GM21515 (cell line): Measurements from ENCODE around the gene JAG2.
"Not testable (repeated sequence)": the region's sequence is repeated elsewhere in the genome, so short reads cannot be mapped to it uniquely, and the experiment has no call there.

Experiments
- ATAC-seq: cut with Tn5 transposase; IDR thresholded peaks from one replicate; pipeline ENCODE4 v1.9.1; 2021; ENCODE audit not compliant: unreplicated experiment

JAG2 gene

GRCh38 chr14:105123064-105123665 is 45.4 kb downstream of the JAG2 start:
- ATAC-seq, result no peak

DNA sequence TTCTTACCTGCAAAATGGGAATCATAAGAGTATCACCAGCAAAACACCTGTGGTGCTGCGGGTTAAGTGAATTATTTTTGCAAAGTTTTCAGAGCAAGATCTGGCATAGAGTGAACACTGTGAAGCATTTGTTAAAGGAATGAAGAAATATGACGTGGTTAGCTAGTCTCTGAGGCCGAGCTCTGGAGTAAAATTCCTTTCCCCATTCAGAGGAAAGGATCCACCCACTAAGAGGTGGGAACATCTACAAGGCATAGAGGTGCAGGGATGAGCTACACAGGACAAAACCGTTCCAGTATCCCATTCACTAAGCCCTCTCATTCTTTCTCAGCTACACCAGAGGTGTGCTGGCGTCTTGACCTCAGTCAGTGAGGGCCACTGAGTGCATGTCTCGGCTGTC is 48.5 kb downstream of the JAG2 start:
- no peak for ATAC-seq

DNA sequence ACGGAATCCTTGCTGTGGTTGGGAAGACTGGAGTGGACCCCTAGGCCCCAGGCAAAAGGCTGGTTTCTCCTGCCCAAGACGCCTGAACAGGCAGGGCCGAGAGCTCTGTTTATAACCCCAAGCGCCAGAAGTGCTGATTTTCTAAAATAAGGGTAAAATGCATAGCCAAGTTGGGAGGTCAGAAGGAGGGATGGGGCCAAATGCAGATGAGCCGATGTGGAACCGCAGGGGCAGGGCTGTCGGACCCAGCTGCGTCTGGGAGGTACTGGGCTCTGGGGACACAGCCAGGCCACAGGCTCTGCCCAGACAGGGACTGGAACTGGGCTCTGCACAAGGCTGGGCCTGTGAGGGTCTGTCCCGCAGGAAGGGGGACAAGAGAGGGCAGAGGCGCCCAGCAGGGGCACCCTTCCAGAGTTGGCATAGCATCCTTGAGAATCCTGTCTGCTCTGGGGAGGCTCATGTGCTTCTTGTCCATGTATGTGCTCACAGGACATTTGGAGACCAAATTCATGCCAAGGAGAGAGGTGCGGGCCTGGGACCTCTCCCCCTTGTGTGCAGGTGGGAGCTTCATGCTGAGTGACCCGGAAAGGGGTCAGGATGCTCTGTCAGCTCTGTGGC is 49.1 kb downstream of the JAG2 start:
- ATAC-seq, result no peak

- ATAC-seq, result no peak
Observed at GRCh38 chr14:105118646-105119407, 49.7 kb downstream of the JAG2 start.

DNA sequence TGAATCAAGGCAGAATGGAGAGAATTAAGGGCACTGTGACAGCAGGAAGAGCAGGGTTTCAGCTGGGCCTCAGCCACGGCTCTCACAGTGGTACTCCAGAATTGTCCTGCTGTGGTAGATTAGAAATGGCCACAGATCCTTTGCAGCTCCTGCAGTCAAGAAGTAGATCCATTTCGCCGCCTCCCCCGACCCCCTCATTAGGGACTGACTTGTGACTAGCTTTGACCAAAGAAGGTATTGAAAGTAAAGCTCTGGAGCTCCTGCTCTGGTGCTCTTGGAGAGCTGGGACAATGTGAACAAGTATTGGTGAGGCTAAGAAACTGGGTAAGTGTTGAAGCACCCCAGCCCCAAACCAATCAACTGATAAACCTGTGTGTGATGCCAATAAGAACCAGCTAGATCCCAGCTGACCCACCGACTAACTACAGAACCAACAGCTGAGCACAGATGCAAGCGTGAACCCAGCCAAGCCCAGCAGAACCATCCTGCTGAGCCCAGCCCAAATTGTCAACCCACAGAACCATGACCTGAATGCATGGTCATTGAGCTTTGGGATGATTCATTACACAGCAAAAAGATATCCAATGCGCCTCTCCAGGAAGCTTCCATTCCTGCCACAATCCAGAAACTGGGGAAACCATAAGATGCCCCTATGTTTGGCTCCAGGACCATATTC is 50.7 kb downstream of the JAG2 start:
- no peak for ATAC-seq

DNA sequence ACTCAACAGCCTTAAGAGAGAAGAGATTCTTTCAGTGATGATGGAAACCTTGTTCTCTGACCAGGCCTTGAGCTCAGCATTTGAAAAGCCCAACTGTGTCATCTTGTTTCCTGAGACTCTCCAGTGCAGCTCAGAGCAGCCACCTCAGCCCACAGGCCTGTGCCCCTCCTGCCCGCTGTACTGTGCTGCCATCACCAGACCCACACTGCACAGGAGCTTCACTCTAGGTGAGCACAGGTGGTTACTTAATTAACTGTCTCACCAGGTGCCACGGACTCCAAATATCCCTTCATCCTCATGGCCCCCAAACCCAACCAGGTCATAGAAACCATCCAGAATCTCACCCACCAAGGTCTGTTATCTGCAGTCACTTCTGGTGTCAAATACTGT is 51.3 kb downstream of the JAG2 start:
- ATAC-seq, result no peak

- no peak for ATAC-seq
Observed at GRCh38 chr14:105116451-105117256, 51.9 kb downstream of the JAG2 start.

DNA sequence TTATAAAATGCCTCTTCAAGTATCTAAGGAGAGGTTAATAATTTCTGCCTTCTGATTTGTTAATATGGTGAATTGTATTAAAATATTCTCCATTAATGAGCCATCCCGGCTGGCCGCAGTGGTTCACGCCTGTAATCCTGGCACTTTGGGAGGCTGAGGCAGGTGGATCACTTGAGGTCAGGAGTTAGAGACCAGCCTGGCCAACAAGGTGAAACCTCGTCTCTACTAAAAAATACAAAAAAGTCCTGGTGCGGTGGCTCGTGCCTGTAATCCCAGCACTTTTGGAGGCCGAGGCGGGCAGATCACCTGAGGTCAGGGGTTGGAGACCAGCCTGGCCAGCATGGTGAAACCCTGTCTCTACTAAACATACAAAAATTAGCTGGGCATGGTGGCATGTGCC is 59.3 kb downstream of the JAG2 start:
- ATAC-seq, result not testable (repeated sequence)

GRCh38 chr14:105108516-105108864 is 60.1 kb downstream of the JAG2 start:
- no peak for ATAC-seq

GRCh38 chr14:105107781-105108515 is 60.6 kb downstream of the JAG2 start:
- no peak for ATAC-seq

GRCh38 chr14:105107351-105107750 is 61.2 kb downstream of the JAG2 start:
- no peak for ATAC-seq

DNA sequence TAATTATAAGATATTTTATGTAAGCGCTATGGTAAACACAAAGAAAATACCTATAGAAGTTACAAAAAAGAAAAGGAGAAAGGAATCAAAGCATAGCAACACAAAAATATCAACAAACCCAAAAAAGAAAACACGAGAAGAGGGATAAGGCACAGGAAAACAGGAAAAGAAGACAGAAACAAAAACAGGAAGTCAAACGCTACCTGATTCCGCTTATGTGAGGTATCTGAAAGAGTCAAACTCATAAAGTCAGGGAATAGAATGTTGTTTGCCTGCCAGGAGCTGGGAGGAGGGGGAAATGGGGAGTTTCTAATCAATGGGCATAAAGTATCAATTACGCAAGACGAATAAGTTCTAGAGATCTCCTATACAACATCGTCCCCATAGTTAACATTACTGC is 63.4 kb downstream of the JAG2 start:
- ATAC-seq, result no peak

DNA sequence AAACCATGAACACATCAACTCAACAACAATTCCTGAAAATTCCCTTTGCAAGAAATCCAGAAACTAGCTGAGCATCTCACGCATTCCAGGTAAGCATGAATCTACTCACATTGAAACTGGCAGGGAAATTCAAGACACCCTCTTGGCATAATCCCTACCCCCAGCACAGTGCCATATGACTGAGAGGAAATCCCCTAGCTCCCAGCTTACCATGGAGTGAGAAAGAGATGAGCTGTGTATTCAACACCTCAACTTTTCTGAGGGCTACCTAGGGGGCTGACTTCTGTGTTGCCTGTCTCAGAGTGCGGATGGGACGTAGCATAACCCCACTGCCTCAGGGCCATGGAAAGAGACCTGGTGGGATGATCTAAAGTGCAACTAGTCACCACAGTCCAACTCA is 65.7 kb downstream of the JAG2 start:
- ATAC-seq, result no peak

GRCh38 chr14:105102361-105102870 is 66.2 kb downstream of the JAG2 start:
- no peak for ATAC-seq

- ATAC-seq, result no peak
Observed at GRCh38 chr14:105100910-105101309, 67.7 kb downstream of the JAG2 start.

GRCh38 chr14:105099778-105100177 is 68.8 kb downstream of the JAG2 start:
- ATAC-seq, result no peak

- ATAC-seq, result no peak
Observed at GRCh38 chr14:105098316-105098715, 70.3 kb downstream of the JAG2 start.

GRCh38 chr14:105097794-105098127 is 70.8 kb downstream of the JAG2 start:
- ATAC-seq, result no peak

DNA sequence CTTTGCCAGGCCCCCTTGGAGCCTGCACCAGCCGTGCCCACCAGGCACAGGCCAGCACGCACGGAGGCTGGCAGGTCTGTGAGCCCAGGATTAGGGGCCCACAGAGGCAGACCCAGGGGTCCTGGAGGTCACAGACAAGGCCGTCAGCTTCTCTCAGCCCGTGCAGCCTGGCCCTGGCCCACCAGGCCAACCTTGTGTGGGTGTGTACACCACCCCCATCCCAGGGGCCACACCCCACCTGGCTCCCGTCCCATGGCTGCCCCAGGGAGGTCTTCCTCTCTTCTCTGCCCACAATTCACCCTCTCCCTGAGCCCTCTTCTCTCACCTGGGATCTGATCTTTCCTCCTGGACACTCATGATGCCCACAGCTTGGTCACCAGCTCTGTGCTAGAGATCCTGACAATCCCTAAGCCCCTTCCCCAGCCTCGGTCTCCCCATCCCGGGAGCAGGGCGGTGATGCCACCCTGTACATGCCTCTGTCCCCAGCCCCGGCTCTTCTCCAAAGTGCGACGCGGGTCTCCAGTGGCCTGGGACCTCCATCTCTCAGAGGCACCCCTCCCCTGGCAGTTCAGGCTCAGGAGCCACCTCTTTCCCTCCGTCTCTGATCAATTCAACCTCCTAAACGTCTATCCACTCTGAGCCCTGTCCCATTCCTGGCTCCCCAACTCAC is 72.2 kb downstream of the JAG2 start:
- ATAC-seq, result no peak
